CD4-positive, CD25-positive, alpha-beta regulatory T cell (primary cell): ENCODE measurements around the gene RNF169. TPM values are rescaled to one million over a fixed set of nuclear protein-coding genes. Genes with fewer than 3 reads are reported as not detected.

Experiments used
- ATAC-seq, 2 donors: fragments of 150-1000 bp; cut with Tn5 transposase; one replicate each; pipeline ENCODE4 v1.10.0; 2021; ENCODE audit warnings: low read depth in 2 of 2, moderate number of reproducible peaks in 2 of 2, moderate library complexity in 1 of 2
- DNase-seq, 3 donors: peaks; one replicate each; pipeline versions ENCODE4 v3.0.0 to v3.0.0-alpha.2; 2012 to 2022; ENCODE audit warnings: mixed read lengths in 1 of 3
- H3K27ac ChIP-seq: one replicate; pipeline ENCODE4 v1.7.0; 2013; ENCODE audit warnings: mild to moderate bottlenecking, low read length; ENCODE audit not compliant: insufficient read depth, poor library complexity, severe bottlenecking
- H3K27me3 ChIP-seq: one replicate; pipeline ENCODE4 v1.7.0; 2013; ENCODE audit warnings: low read length; ENCODE audit not compliant: control insufficient read depth, insufficient read depth
- H3K36me3 ChIP-seq: one replicate; pipeline ENCODE4 v1.7.0; 2013; ENCODE audit warnings: mild to moderate bottlenecking, low read length, moderate library complexity; ENCODE audit not compliant: control insufficient read depth, insufficient read depth
- H3K4me1 ChIP-seq: 2 replicates; pipeline ENCODE4 v1.7.0; 2013; ENCODE audit warnings: mild to moderate bottlenecking, low read length; ENCODE audit not compliant: insufficient read depth, control insufficient read depth, poor library complexity, severe bottlenecking
- H3K4me3 ChIP-seq: one replicate; pipeline ENCODE4 v1.7.0; 2013; ENCODE audit warnings: low read depth, mild to moderate bottlenecking, low read length, moderate library complexity
- H3K9me3 ChIP-seq, 2 experiments: 1 replicate in 1 of 2; 2 replicates in 1 of 2; pipeline ENCODE4 v1.7.0; 2013; ENCODE audit warnings: low read length in 2 of 2, mild to moderate bottlenecking in 1 of 2, moderate library complexity in 1 of 2; ENCODE audit not compliant: control insufficient read depth in 2 of 2
- H3K27ac Mint-ChIP-seq, 3 donors: one replicate each; pipeline ENCODE4 v1.8.0; 2020 to 2022; ENCODE audit warnings: mild to moderate bottlenecking in 3 of 3, mixed read lengths in 3 of 3, moderate library complexity in 2 of 3
- H3K27me3 Mint-ChIP-seq: one replicate; pipeline ENCODE4 v1.8.0; 2022; ENCODE audit warnings: mild to moderate bottlenecking, mixed read lengths
- H3K36me3 Mint-ChIP-seq: one replicate; pipeline ENCODE4 v1.8.0; 2020; ENCODE audit warnings: mixed read lengths
- H3K4me1 Mint-ChIP-seq, 4 donors: one replicate each; pipeline ENCODE4 v1.8.0; 2020 to 2022; ENCODE audit warnings: mixed read lengths in 4 of 4, mild to moderate bottlenecking in 1 of 4
- H3K4me3 Mint-ChIP-seq, 4 donors: one replicate each; pipeline ENCODE4 v1.8.0; 2020 to 2022; ENCODE audit warnings: mild to moderate bottlenecking in 4 of 4, mixed read lengths in 4 of 4, moderate library complexity in 3 of 4
- H3K9me3 Mint-ChIP-seq, 7 donors: one replicate each; pipeline ENCODE4 v1.8.0; 2020 to 2022; ENCODE audit warnings: mixed read lengths in 7 of 7, mild to moderate bottlenecking in 3 of 7, moderate library complexity in 2 of 7
- polyA plus RNA-seq, 4 donors: library from polyadenylated mRNA; unstranded; fragments of 300-500 nt; fragmentation: Illumina TruSeq; gene quantifications; one replicate each; pipeline ENCODE4 v1.2.3, GENCODE V29; 2021
- total RNA-seq: library from RNA; stranded (reverse); gene quantifications from one replicate; pipeline ENCODE4 v1.2.3, GENCODE V29; 2022

The RNF169 gene
- total and polyA plus RNA-seq, 5 donors from 2014 or later, result 1.3 to 30.2 (median 1.4) TPM

- Histone ChIP-seq H3K27ac (no peak overlapping the region), H3K27me3 (no peaks in the 10 kb centered on the region), H3K4me3 (no peak overlapping the region), H3K4me1 (peaks cover 11% of the 10 kb centered on the region), H3K36me3 (peaks cover 32% of the 10 kb centered on the region), H3K9me3 (no peaks in the 10 kb centered on the region)
- no peak overlapping the region for H3K4me3 Mint-ChIP-seq
- H3K9me3 Mint-ChIP-seq, result no peaks in the 10 kb centered on the region
- ATAC-seq (no peak), DNase-seq (no peak)
- H3K27ac Mint-ChIP-seq, result no peak overlapping the region
- H3K4me1 Mint-ChIP-seq, result peaks cover 9 to 25% (median 20%) of the 10 kb centered on the region in 4 donors
- no peaks in the 10 kb centered on the region for H3K27me3 Mint-ChIP-seq
- H3K36me3 Mint-ChIP-seq, result peaks cover 52% of the 10 kb centered on the region
Observed at GRCh38 chr11:74844072-74844471, 95.4 kb downstream of the RNF169 start.

- DNase-seq (no peak), ATAC-seq (no peak)
- Histone ChIP-seq H3K27ac (no peak overlapping the region), H3K4me1 (peaks cover 11% of the 10 kb centered on the region), H3K4me3 (no peak overlapping the region), H3K36me3 (peaks cover 28% of the 10 kb centered on the region), H3K9me3 (no peaks in the 10 kb centered on the region), H3K27me3 (no peaks in the 10 kb centered on the region)
- Mint-ChIP-seq H3K36me3 (peaks cover 50% of the 10 kb centered on the region), H3K4me3 (no peak overlapping the region), H3K27ac (peak overlapping the region in 1 of 3 donors; percentile 70), H3K27me3 (no peaks in the 10 kb centered on the region), H3K4me1 (peaks cover 9 to 25% (median 18%) of the 10 kb centered on the region in 4 donors), H3K9me3 (no peaks in the 10 kb centered on the region)
Observed at GRCh38 chr11:74844865-74845264, 96.2 kb downstream of the RNF169 start.

- no peaks in the 10 kb centered on the region for H3K9me3 Mint-ChIP-seq
- no peak overlapping the region for H3K4me3 Mint-ChIP-seq
- no peak for ATAC-seq
- H3K27me3 ChIP-seq, result no peaks in the 10 kb centered on the region
- peaks cover 49% of the 10 kb centered on the region for H3K36me3 Mint-ChIP-seq
- no peak for DNase-seq
- peak overlapping the region in 1 of 3 donors; percentile 0 for H3K27ac Mint-ChIP-seq
- H3K4me3 ChIP-seq, result no peak overlapping the region
- peaks cover 11% of the 10 kb centered on the region for H3K4me1 ChIP-seq
- H3K36me3 ChIP-seq, result peaks cover 34% of the 10 kb centered on the region
- H3K9me3 ChIP-seq, result no peaks in the 10 kb centered on the region
- no peak overlapping the region for H3K27ac ChIP-seq
- H3K4me1 Mint-ChIP-seq, result peaks cover 9 to 25% (median 18%) of the 10 kb centered on the region in 4 donors
- no peaks in the 10 kb centered on the region for H3K27me3 Mint-ChIP-seq
Observed at GRCh38 chr11:74845978-74846517, 97.4 kb downstream of the RNF169 start.

- Mint-ChIP-seq H3K4me3 (no peak overlapping the region), H3K27me3 (no peaks in the 10 kb centered on the region), H3K36me3 (peaks cover 48% of the 10 kb centered on the region), H3K27ac (peak overlapping the region in 1 of 3 donors; percentile 0), H3K4me1 (peaks cover 9 to 25% (median 18%) of the 10 kb centered on the region in 4 donors), H3K9me3 (no peaks in the 10 kb centered on the region)
- H3K4me1 ChIP-seq, result peaks cover 11% of the 10 kb centered on the region
- H3K27ac ChIP-seq, result no peak overlapping the region
- H3K4me3 ChIP-seq, result no peak overlapping the region
- H3K9me3 ChIP-seq, result no peaks in the 10 kb centered on the region
- peaks cover 36% of the 10 kb centered on the region for H3K36me3 ChIP-seq
- ATAC-seq, result no peak
- no peaks in the 10 kb centered on the region for H3K27me3 ChIP-seq
- no peak for DNase-seq
Observed at GRCh38 chr11:74846770-74847169, 98.1 kb downstream of the RNF169 start.

- H3K27me3 ChIP-seq, result no peaks in the 10 kb centered on the region
- no peak for ATAC-seq
- no peaks in the 10 kb centered on the region for H3K9me3 ChIP-seq
- H3K4me3 ChIP-seq, result no peak overlapping the region
- Mint-ChIP-seq H3K27ac (peak overlapping the region in 2 of 3 donors; percentile 0 to 7), H3K9me3 (no peaks in the 10 kb centered on the region), H3K4me3 (no peak overlapping the region), H3K4me1 (peaks cover 9 to 25% (median 18%) of the 10 kb centered on the region in 4 donors), H3K27me3 (no peaks in the 10 kb centered on the region), H3K36me3 (peaks cover 49% of the 10 kb centered on the region)
- no peak for DNase-seq
- H3K27ac ChIP-seq, result no peak overlapping the region
- peaks cover 34% of the 10 kb centered on the region for H3K36me3 ChIP-seq
- H3K4me1 ChIP-seq, result peaks cover 11% of the 10 kb centered on the region
Observed at GRCh38 chr11:74847395-74847794, 98.7 kb downstream of the RNF169 start.

- no peak for DNase-seq
- H3K4me1 Mint-ChIP-seq, result peaks cover 9 to 25% (median 18%) of the 10 kb centered on the region in 4 donors
- H3K36me3 Mint-ChIP-seq, result peaks cover 49% of the 10 kb centered on the region
- no peak overlapping the region for H3K4me3 Mint-ChIP-seq
- H3K9me3 Mint-ChIP-seq, result no peaks in the 10 kb centered on the region
- Histone ChIP-seq H3K9me3 (no peaks in the 10 kb centered on the region), H3K27ac (no peak overlapping the region), H3K4me3 (no peak overlapping the region), H3K36me3 (peaks cover 30% of the 10 kb centered on the region), H3K4me1 (peaks cover 11% of the 10 kb centered on the region), H3K27me3 (no peaks in the 10 kb centered on the region)
- peak overlapping the region in 1 of 3 donors; percentile 0 for H3K27ac Mint-ChIP-seq
- ATAC-seq, result no peak
- no peaks in the 10 kb centered on the region for H3K27me3 Mint-ChIP-seq
Observed at GRCh38 chr11:74847895-74848294, 99.2 kb downstream of the RNF169 start.

GRCh38 chr11:74849525-74850391 lies 101.1 kb downstream of the RNF169 start:
- Histone ChIP-seq H3K9me3 (no peaks in the 10 kb centered on the region), H3K4me1 (peaks cover 11% of the 10 kb centered on the region), H3K36me3 (peaks cover 16% of the 10 kb centered on the region), H3K27ac (no peak overlapping the region), H3K4me3 (no peak overlapping the region), H3K27me3 (no peaks in the 10 kb centered on the region)
- H3K4me1 Mint-ChIP-seq, result peaks cover 9 to 25% (median 18%) of the 10 kb centered on the region in 4 donors
- DNase-seq, result no peak
- no peaks in the 10 kb centered on the region for H3K27me3 Mint-ChIP-seq
- H3K9me3 Mint-ChIP-seq, result no peaks in the 10 kb centered on the region
- H3K36me3 Mint-ChIP-seq, result peaks cover 54% of the 10 kb centered on the region
- peak overlapping the region in 1 of 3 donors; percentile 56 for H3K27ac Mint-ChIP-seq
- H3K4me3 Mint-ChIP-seq, result no peak overlapping the region
- no peak for ATAC-seq
